ENCODE measurements around the gene NT5DC1. TPM values are rescaled to one million over a fixed set of nuclear protein-coding genes. Genes with fewer than 3 reads are reported as not detected.

The NT5DC1 gene
- polyA plus RNA-seq, 1 donor from 2014 or later: 1.3 TPM

GRCh38 chr6:116239856-116240255 is 139.2 kb downstream of the NT5DC1 start:
- no peaks in the 10 kb centered on the region for H3K27me3 ChIP-seq (ENCODE audit: insufficient read depth, low read depth, low read length)
- no peak overlapping the region for H3K9ac ChIP-seq (ENCODE audit: low read length)
- TF ChIP-seq, protein P1, sequence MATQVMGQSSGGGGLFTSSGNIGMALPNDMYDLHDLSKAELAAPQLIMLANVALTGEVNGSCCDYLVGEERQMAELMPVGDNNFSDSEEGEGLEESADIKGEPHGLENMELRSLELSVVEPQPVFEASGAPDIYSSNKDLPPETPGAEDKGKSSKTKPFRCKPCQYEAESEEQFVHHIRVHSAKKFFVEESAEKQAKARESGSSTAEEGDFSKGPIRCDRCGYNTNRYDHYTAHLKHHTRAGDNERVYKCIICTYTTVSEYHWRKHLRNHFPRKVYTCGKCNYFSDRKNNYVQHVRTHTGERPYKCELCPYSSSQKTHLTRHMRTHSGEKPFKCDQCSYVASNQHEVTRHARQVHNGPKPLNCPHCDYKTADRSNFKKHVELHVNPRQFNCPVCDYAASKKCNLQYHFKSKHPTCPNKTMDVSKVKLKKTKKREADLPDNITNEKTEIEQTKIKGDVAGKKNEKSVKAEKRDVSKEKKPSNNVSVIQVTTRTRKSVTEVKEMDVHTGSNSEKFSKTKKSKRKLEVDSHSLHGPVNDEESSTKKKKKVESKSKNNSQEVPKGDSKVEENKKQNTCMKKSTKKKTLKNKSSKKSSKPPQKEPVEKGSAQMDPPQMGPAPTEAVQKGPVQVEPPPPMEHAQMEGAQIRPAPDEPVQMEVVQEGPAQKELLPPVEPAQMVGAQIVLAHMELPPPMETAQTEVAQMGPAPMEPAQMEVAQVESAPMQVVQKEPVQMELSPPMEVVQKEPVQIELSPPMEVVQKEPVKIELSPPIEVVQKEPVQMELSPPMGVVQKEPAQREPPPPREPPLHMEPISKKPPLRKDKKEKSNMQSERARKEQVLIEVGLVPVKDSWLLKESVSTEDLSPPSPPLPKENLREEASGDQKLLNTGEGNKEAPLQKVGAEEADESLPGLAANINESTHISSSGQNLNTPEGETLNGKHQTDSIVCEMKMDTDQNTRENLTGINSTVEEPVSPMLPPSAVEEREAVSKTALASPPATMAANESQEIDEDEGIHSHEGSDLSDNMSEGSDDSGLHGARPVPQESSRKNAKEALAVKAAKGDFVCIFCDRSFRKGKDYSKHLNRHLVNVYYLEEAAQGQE (IDR thresholded peaks at IDR 0.05; ENCODE audit: borderline replicate concordance): no peak
- no peak for TF ChIP-seq RAD21 (conservative IDR thresholded peaks at IDR 0.05)
- TF ChIP-seq EZH2 (IDR thresholded peaks at IDR 0.05; ENCODE audit: borderline replicate concordance, insufficient read depth, low read length, poor library complexity, severe bottlenecking): no peak
- H3K79me2 ChIP-seq (replicated peaks; ENCODE audit: insufficient read depth, low read length): no peaks in the 10 kb centered on the region
- no peaks in the 10 kb centered on the region for H3K36me3 ChIP-seq (ENCODE audit: insufficient read depth, low read length)
- no peak overlapping the region for H3K4me3 ChIP-seq (ENCODE audit: low read length)
- H2AFZ ChIP-seq (ENCODE audit: low read depth, low read length): no peak overlapping the region
- H3K9me2 ChIP-seq (ENCODE audit: insufficient read depth, low read length): no peaks in the 10 kb centered on the region
- no peaks in the 10 kb centered on the region for H4K20me1 ChIP-seq (ENCODE audit: insufficient read depth)
- H3K4me2 ChIP-seq (ENCODE audit: low read length): no peak overlapping the region
- no peaks in the 10 kb centered on the region for H3K9me3 ChIP-seq (ENCODE audit: low read length)
- H3K27ac ChIP-seq (ENCODE audit: low read length): no peak overlapping the region
- no peaks in the 10 kb centered on the region for H3F3A ChIP-seq (ENCODE audit: insufficient read depth, low read length, poor library complexity, severe bottlenecking)

DNA sequence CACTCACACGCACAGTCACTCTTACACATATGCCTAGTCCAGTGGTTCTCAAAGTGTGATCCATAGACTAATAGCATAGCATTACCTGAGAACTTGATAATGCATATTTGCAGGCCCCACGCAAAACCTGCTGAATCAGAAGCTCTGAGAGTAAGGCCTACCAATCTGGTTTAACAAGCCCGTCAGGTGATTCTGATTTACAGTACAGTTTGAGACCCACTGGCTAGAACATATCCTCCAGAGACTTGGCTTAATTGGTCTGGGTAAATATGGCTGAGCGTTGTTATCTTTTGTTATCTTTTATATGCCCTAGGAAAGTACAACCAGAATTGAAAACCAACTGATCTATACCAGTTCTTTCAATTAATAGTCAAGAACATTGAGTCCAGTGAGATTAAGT is 143.6 kb downstream of the NT5DC1 start:
- H3K27ac ChIP-seq (ENCODE audit: low read length): no peak overlapping the region
- no peaks in the 10 kb centered on the region for H3K9me3 ChIP-seq (ENCODE audit: low read length)
- TF ChIP-seq CTCF (IDR thresholded peaks at IDR 0.05; ENCODE audit: poor library complexity, severe bottlenecking) (no peak), SMC3 (conservative IDR thresholded peaks at IDR 0.05; ENCODE audit: poor library complexity) (no peak), POLR2AphosphoS5 (IDR thresholded peaks at IDR 0.05) (no peak), EP300 (conservative IDR thresholded peaks at IDR 0.05; ENCODE audit: poor library complexity, severe bottlenecking) (no peak), RAD21 (conservative IDR thresholded peaks at IDR 0.05) (no peak), TAF1 (IDR thresholded peaks at IDR 0.05; ENCODE audit: low read depth) (no peak), MXI1 (conservative IDR thresholded peaks at IDR 0.05; ENCODE audit: poor library complexity, severe bottlenecking) (no peak), EZH2 (IDR thresholded peaks at IDR 0.05; ENCODE audit: borderline replicate concordance, insufficient read depth, low read length, poor library complexity, severe bottlenecking) (no peak)
- TF ChIP-seq, protein P1 (IDR thresholded peaks at IDR 0.05; ENCODE audit: borderline replicate concordance): no peak
- H3K4me3 ChIP-seq (ENCODE audit: low read length): no peak overlapping the region
- no peaks in the 10 kb centered on the region for H4K20me1 ChIP-seq (ENCODE audit: insufficient read depth)
- H2AFZ ChIP-seq (ENCODE audit: low read depth, low read length): no peak overlapping the region
- no peaks in the 10 kb centered on the region for H3F3A ChIP-seq (ENCODE audit: insufficient read depth, low read length, poor library complexity, severe bottlenecking)
- H3K9ac ChIP-seq (ENCODE audit: low read length): no peak overlapping the region
- H3K4me2 ChIP-seq (ENCODE audit: low read length): no peak overlapping the region
- H3K27me3 ChIP-seq (ENCODE audit: insufficient read depth, low read depth, low read length): no peaks in the 10 kb centered on the region
- H3K36me3 ChIP-seq (ENCODE audit: insufficient read depth, low read length): peaks cover 4% of the 10 kb centered on the region
- H3K9me2 ChIP-seq (ENCODE audit: insufficient read depth, low read length): no peaks in the 10 kb centered on the region
- H3K79me2 ChIP-seq (replicated peaks; ENCODE audit: insufficient read depth, low read length): peaks cover 8% of the 10 kb centered on the region
